ENCODE data around the gene CCL4L2.
A peak's percentile ranks its signal among the peaks of the same experiment; 100 is the strongest.
"Not testable (repeated sequence)": the region's sequence is repeated elsewhere in the genome, so short reads cannot be mapped to it uniquely, and the experiment has no call there.

CCL4L2 gene

DNA sequence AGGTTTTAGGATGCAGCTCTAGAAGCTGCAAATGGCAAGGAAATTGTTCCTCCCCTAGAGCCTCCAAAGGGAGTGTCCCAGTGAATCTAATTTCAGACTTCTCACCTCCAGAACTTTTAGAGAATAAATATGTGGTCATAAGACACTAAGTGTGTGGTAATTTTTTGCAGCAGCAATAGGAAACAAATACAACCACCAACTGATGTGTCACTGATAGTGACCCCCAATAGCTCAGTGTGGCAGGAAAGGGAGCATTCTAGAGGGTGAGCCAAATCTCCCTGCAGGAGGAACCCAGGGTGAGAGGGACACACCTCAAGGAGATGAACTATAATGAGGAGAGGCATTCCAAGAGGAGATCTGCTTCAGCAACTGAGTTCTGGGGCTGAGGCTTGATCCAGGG lies 4.1 kb downstream of the CCL4L2 start:
- H3K27ac ChIP-seq, result peak overlapping the region in 7 of 11 experiments; percentile 0 to 32 (median 5); a peak in 6 of 22 replicates
- no peaks in the 10 kb centered on the region for H3K27me3 ChIP-seq
- peaks cover 0 to 7% (median 0%) of the 10 kb centered on the region in 11 experiments; a peak in 4 of 22 replicates for H3K36me3 ChIP-seq
- peak overlapping the region in 9 of 11 experiments; percentile 16 to 94 (median 81); a peak in 16 of 22 replicates for H3K4me2 ChIP-seq
- H3K9me3 ChIP-seq (replicated peaks in 1 of 11), result peaks cover 15 to 32% (median 24%) of the 10 kb centered on the region in 11 experiments
- no peak overlapping the region for H3K4me3 ChIP-seq
- H4K20me1 ChIP-seq, result no peaks in the 10 kb centered on the region
- peaks cover 31 to 66% (median 61%) of the 10 kb centered on the region in 10 experiments for H3K4me1 ChIP-seq
- TF ChIP-seq Cebpa-rat (IDR thresholded peaks at IDR 0.05), result no peak
- H3K9ac ChIP-seq, result no peak overlapping the region

DNA sequence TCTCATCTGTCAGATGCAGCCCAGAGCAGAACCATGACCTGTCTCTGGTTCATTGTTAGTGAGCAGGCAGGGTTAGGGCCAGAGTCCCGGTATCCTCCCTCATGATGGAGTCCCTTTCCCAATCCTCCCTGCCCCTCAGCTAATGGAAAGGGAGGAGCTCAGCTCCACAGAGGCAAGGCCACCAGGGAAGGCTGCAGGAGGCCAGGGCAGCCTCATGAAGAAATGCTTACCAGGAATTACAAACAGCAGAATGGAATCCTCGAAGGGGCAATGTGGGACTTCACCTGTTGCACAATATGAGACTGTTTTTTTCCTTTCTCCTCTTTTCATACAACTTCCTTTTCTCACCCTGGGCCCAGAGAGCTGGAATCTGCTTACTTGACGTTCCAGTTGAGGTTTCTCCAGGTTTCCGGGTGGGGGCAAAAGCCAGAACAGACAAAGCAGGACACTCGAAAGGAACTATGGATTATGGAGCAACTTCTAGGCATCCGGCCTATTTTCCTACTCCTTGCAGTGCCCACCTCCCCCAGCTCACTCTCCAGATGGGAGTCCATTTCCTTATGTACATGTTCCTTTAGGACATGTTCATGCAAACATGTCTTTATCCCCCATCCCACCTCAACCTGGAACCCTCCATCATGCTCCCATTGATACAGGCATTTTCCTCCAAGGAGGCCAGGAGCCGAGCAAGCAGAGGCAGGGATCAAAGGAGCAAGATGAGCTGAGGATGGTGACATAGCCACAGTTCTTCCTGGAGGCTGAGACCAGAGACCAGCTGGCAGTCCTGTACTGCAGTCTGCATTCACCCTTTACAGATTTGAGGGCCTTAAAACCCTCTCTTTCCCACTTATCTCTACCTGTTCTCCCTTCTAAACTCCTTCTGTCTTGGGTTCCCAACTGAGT lies 4.8 kb downstream of the CCL4L2 start:
- Histone ChIP-seq H3K4me2 (peak overlapping the region in 9 of 11 experiments; percentile 16 to 94 (median 81); a peak in 16 of 22 replicates), H3K9me3 (replicated peaks in 1 of 11) (peaks cover 15 to 36% (median 25%) of the 10 kb centered on the region in 11 experiments), H3K4me1 (peaks cover 24 to 58% (median 54%) of the 10 kb centered on the region in 10 experiments), H3K27ac (peak overlapping the region in 8 of 11 experiments; percentile 0 to 42 (median 22); a peak in 9 of 22 replicates)
- TF ChIP-seq Cebpa-rat (IDR thresholded peaks at IDR 0.05), result peak in 5 of 11 experiments; percentile 25 to 46 (median 37); a peak in 5 of 22 replicates
- not testable (repeated sequence) for H4K20me1 ChIP-seq, H3K36me3 ChIP-seq, H3K4me3 ChIP-seq, H3K27me3 ChIP-seq, H3K9ac ChIP-seq

DNA sequence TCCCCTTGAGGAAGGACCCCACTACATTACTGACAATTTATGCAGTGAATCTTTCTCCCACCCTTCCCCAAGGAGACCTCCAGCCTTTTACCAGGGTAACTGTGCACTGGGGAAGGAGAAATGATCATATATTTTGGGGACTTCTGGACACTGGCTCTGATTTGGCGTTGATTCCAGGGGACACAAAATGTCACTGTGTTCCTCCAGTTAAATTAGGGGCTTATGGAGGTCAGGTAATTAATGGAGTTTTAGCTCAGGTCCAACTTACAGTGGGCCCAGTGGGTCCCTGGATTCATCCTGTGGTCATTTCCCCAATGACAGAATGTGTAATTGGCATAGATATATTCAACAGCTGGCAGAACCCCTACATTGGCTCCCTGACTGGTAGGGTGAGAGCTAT lies 8.7 kb downstream of the CCL4L2 start:
- H3K9ac ChIP-seq, H4K20me1 ChIP-seq, H3K27ac ChIP-seq, H3K4me2 ChIP-seq, H3K4me3 ChIP-seq, H3K36me3 ChIP-seq, H3K27me3 ChIP-seq: not testable (repeated sequence)
- Histone ChIP-seq H3K9me3 (replicated peaks in 1 of 11) (peaks cover 15 to 40% (median 25%) of the 10 kb centered on the region in 11 experiments), H3K4me1 (peaks cover 0 to 26% (median 18%) of the 10 kb centered on the region in 10 experiments; a peak in 17 of 20 replicates)

DNA sequence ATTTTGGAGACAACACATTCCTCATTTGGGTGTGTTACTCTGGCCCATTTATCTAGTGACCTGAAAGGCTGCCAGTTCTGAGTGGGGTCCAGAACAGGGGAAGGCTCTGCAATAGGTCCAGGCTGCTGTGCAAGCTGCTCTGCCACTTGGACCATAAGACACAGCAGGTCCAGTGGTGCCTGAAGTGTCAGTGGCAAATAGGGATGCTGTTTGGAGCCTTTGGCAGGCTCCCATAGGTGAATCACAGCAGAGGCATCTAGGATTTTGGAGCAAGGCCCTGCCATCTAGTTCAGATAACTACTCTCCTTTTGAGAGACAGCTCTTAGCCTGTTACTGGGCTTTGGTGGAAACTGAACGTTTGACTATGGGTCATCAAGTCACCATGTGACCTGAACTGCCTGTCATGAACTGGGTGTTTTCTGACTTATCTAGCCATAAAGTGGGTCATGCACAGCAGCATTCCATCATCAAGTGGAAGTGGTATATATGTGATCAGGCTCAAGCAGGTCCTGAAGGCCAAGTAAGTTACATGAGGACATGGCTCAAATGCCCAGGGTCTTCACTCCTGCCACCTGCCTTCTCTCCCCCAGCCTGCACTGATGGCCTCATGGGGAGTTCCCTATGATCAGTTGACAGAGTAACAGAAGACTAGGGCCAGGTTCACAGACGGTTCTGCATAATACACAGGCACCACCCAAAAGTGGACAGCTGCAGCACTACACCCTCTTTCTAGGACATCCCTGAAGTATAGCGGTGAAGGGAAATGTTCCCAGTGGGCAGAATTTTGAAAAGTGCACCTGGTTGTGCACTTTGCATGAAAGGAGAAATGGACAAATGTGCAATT lies 10.1 kb downstream of the CCL4L2 start:
- H3K36me3 ChIP-seq, H3K9ac ChIP-seq, H3K4me3 ChIP-seq: not testable (repeated sequence)

DNA sequence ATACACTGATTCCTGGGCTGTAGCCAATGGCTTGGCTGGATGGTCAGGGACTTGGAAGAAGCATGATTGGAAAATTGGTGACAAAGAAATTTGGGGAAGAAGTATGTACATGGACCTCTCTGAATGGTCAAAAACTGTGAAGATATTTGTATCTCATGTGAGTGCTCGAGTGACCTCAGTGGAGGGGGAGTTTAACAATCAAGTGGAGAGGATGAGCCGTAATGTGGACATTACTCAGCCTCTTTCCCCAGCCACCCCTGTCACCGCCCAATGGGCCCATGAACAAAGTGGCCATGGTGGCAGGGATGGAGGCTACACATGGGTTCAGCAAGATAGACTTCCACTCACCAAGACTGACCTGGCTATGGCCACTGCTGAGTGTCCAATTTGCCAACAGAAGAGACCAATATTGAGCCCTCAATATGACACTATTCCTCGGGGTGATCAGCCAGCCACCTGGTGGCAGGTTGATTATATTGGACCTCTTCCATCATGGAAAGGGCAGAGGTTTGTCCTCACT lies 10.8 kb downstream of the CCL4L2 start:
- not testable (repeated sequence) for H3K9ac ChIP-seq, H4K20me1 ChIP-seq, H3K27me3 ChIP-seq, H3K4me3 ChIP-seq, H3K4me2 ChIP-seq, H3K4me1 ChIP-seq, H3K27ac ChIP-seq, H3K36me3 ChIP-seq
- H3K9me3 ChIP-seq (replicated peaks in 1 of 11), result peaks cover 15 to 36% (median 25%) of the 10 kb centered on the region in 11 experiments

More for the DNA sequence above, 10.1 kb downstream of the CCL4L2 start:
- not testable (repeated sequence) for H3K27me3 ChIP-seq, H4K20me1 ChIP-seq, H3K4me2 ChIP-seq, H3K27ac ChIP-seq
- peaks cover 15 to 40% (median 25%) of the 10 kb centered on the region in 11 experiments for H3K9me3 ChIP-seq (replicated peaks in 1 of 11)
- peaks cover 0 to 12% (median 4%) of the 10 kb centered on the region in 10 experiments; a peak in 15 of 20 replicates for H3K4me1 ChIP-seq

DNA sequence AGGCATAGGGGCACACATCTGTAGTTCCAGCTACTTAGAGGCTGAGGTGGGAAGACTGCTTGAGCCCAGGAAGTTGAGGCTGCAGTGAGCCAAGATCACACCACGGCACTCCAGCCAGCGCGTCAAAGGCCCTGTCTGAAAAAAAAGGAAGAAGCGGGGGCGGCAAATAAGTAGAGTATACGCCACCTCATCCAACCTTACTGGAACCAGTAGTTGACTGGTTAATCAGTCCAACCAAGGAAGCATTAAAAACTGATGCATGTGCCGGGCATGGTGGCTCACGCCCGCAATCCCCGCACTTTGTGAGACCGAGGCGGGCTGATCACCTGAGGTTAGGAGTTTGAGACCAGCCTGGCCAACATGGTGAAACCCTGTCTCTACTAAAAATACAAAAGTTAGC lies 12.1 kb downstream of the CCL4L2 start:
- not testable (repeated sequence) for H3K36me3 ChIP-seq, H4K20me1 ChIP-seq
- peak overlapping the region in 1 of 11 experiments; percentile 29; a peak in 1 of 22 replicates for H3K27ac ChIP-seq

DNA sequence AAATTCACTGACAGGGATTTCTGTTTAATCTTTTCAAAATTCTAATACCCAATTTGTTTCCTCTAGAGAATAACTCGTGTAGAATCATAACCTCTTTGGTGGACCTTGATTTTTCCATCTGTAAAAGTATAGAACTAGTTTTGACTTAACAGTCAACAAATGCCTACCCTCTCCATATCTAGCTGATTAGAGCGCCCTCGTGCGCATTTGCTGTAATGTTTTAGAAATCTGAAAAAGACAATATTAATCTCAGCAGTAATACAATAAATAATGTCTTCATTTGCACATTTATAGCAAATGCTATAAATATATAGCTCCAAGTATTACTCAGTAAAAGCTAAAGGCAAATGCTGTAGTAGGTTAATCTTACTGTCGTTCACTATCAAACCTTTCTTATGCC lies 18.8 kb downstream of the CCL4L2 start:
- H3K9me3 ChIP-seq (replicated peaks in 1 of 11); H3K9ac ChIP-seq; H3K27ac ChIP-seq; H3K27me3 ChIP-seq; H4K20me1 ChIP-seq; H3K36me3 ChIP-seq; H3K4me3 ChIP-seq; H3K4me1 ChIP-seq; H3K4me2 ChIP-seq: not testable (repeated sequence)

More for the DNA sequence above, 12.1 kb downstream of the CCL4L2 start:
- not testable (repeated sequence) for H3K9ac ChIP-seq, H3K4me3 ChIP-seq, H3K4me1 ChIP-seq, H3K27me3 ChIP-seq
- Histone ChIP-seq H3K4me2 (peak overlapping the region in 6 of 11 experiments; percentile 8 to 46 (median 40); a peak in 9 of 22 replicates), H3K9me3 (replicated peaks in 1 of 11) (peaks cover 11 to 28% (median 21%) of the 10 kb centered on the region in 11 experiments)

DNA sequence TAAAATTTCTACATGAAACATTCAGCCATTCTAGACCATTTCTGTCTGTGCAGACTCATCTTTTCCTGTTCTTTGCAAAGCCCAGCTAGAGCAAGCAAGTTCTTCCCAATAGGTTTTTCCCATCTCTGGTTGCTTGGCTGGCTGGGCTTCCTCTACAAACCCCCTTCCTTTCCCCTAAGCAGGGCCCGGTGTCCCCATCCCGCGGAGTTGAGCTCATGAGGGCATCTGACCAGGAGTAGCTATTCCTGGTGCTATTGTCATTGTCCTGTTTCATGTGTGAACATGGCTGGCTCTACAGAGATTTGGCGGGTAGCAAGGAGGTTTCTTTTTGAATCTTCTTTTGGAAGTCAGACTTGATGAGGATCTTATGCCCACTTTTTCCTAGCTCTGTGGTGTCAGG lies 31.2 kb downstream of the CCL4L2 start:
- H3K4me2 ChIP-seq, H3K4me1 ChIP-seq, H3K27ac ChIP-seq: not testable (repeated sequence)

More for the DNA sequence above, 31.2 kb downstream of the CCL4L2 start:
- H4K20me1 ChIP-seq; H3K4me3 ChIP-seq; H3K36me3 ChIP-seq; H3K9me3 ChIP-seq (replicated peaks in 1 of 11); H3K9ac ChIP-seq; H3K27me3 ChIP-seq: not testable (repeated sequence)
